ENCODE measurements around the gene NOS1. TPM values are rescaled to one million over a fixed set of nuclear protein-coding genes. Genes with fewer than 3 reads are reported as not detected.

The NOS1 gene
- total RNA-seq, 2 experiments from 2014 or later: not detected

- Mint-ChIP-seq H3K36me3 (ENCODE audit: low read depth) (no peaks in the 10 kb centered on the region), H3K27ac (no peak overlapping the region), H3K4me1 (ENCODE audit: low read depth) (no peaks in the 10 kb centered on the region), H3K4me3 (no peak overlapping the region), H3K27me3 (ENCODE audit: low read depth) (no peaks in the 10 kb centered on the region), H3K9me3 (ENCODE audit: insufficient read depth) (no peaks in the 10 kb centered on the region)
- POLR2A ChIA-PET: no interaction called here
- CTCF ChIA-PET: no interaction called here
- ATAC-seq (no peak), DNase-seq (no peak)
These were observed 39.9 kb downstream of the NOS1 start for GRCh38 chr12:117321572-117321971.

- ATAC-seq: no peak
- ChIA-PET POLR2A (no interaction called here), CTCF (no interaction called here)
- Mint-ChIP-seq H3K4me3 (no peak overlapping the region), H3K4me1 (ENCODE audit: low read depth) (no peaks in the 10 kb centered on the region), H3K27me3 (ENCODE audit: low read depth) (no peaks in the 10 kb centered on the region), H3K9me3 (ENCODE audit: insufficient read depth) (no peaks in the 10 kb centered on the region), H3K36me3 (ENCODE audit: low read depth) (no peaks in the 10 kb centered on the region), H3K27ac (no peak overlapping the region)
- no peak for DNase-seq
These were observed 42.8 kb downstream of the NOS1 start for GRCh38 chr12:117318591-117318990.

- H3K9me3 Mint-ChIP-seq (ENCODE audit: insufficient read depth): no peaks in the 10 kb centered on the region
- no peak overlapping the region for H3K4me3 Mint-ChIP-seq
- H3K27me3 Mint-ChIP-seq (ENCODE audit: low read depth): no peaks in the 10 kb centered on the region
- ChIA-PET POLR2A (no interaction called here), CTCF (no interaction called here)
- no peak overlapping the region for H3K27ac Mint-ChIP-seq
- H3K36me3 Mint-ChIP-seq (ENCODE audit: low read depth): no peaks in the 10 kb centered on the region
- DNase-seq: no peak
- ATAC-seq: no peak
- H3K4me1 Mint-ChIP-seq (ENCODE audit: low read depth): no peaks in the 10 kb centered on the region
These were observed 45.1 kb downstream of the NOS1 start for GRCh38 chr12:117316336-117316735.

GRCh38 chr12:117313926-117314325 is 47.5 kb downstream of the NOS1 start:
- Mint-ChIP-seq H3K9me3 (ENCODE audit: insufficient read depth) (no peaks in the 10 kb centered on the region), H3K4me1 (ENCODE audit: low read depth) (no peaks in the 10 kb centered on the region), H3K36me3 (ENCODE audit: low read depth) (no peaks in the 10 kb centered on the region), H3K4me3 (no peak overlapping the region), H3K27ac (no peak overlapping the region), H3K27me3 (ENCODE audit: low read depth) (no peaks in the 10 kb centered on the region)
- POLR2A ChIA-PET: no interaction called here
- ATAC-seq: no peak
- CTCF ChIA-PET: no interaction called here
- no peak for DNase-seq

GRCh38 chr12:117312770-117313169 is 48.7 kb downstream of the NOS1 start:
- no peak for ATAC-seq
- DNase-seq: no peak
- Mint-ChIP-seq H3K27me3 (ENCODE audit: low read depth) (no peaks in the 10 kb centered on the region), H3K4me3 (no peak overlapping the region), H3K36me3 (ENCODE audit: low read depth) (no peaks in the 10 kb centered on the region), H3K9me3 (ENCODE audit: insufficient read depth) (no peaks in the 10 kb centered on the region), H3K27ac (no peak overlapping the region), H3K4me1 (ENCODE audit: low read depth) (no peaks in the 10 kb centered on the region)
- ChIA-PET CTCF (no interaction called here), POLR2A (no interaction called here)

GRCh38 chr12:117309276-117309925 is 52.0 kb downstream of the NOS1 start:
- Mint-ChIP-seq H3K4me1 (ENCODE audit: low read depth) (no peaks in the 10 kb centered on the region), H3K4me3 (no peak overlapping the region), H3K27me3 (ENCODE audit: low read depth) (no peaks in the 10 kb centered on the region), H3K9me3 (ENCODE audit: insufficient read depth) (no peaks in the 10 kb centered on the region), H3K36me3 (ENCODE audit: low read depth) (no peaks in the 10 kb centered on the region), H3K27ac (no peak overlapping the region)
- CTCF ChIA-PET: interaction anchor here (1.0 kb wide), 1 partner anchor 279 kb away, joined by 3 read pairs; no protein-coding TSS in a partner anchor
- DNase-seq: no peak
- POLR2A ChIA-PET: no interaction called here
- no peak for ATAC-seq

GRCh38 chr12:117300174-117300573 is 61.3 kb downstream of the NOS1 start:
- CTCF ChIA-PET: no interaction called here
- no peaks in the 10 kb centered on the region for H3K27me3 Mint-ChIP-seq (ENCODE audit: low read depth)
- DNase-seq (no peak), ATAC-seq (no peak)
- H3K4me1 Mint-ChIP-seq (ENCODE audit: low read depth): no peaks in the 10 kb centered on the region
- no peak overlapping the region for H3K27ac Mint-ChIP-seq
- H3K4me3 Mint-ChIP-seq: no peak overlapping the region
- H3K36me3 Mint-ChIP-seq (ENCODE audit: low read depth): no peaks in the 10 kb centered on the region
- no peaks in the 10 kb centered on the region for H3K9me3 Mint-ChIP-seq (ENCODE audit: insufficient read depth)
- POLR2A ChIA-PET: no interaction called here

GRCh38 chr12:117298648-117299225 is 62.7 kb downstream of the NOS1 start:
- no peak for ATAC-seq
- Mint-ChIP-seq H3K4me1 (ENCODE audit: low read depth) (no peaks in the 10 kb centered on the region), H3K9me3 (ENCODE audit: insufficient read depth) (no peaks in the 10 kb centered on the region), H3K36me3 (ENCODE audit: low read depth) (no peaks in the 10 kb centered on the region), H3K27me3 (ENCODE audit: low read depth) (peaks cover under 1% of the 10 kb centered on the region), H3K4me3 (no peak overlapping the region), H3K27ac (no peak overlapping the region)
- ChIA-PET POLR2A (no interaction called here), CTCF (interaction anchor here (0.6 kb wide), 1 partner anchor 64 kb away, joined by 3 read pairs; no protein-coding TSS in a partner anchor)
- DNase-seq: no peak

- CTCF ChIA-PET: no interaction called here
These were observed 63.2 kb downstream of the NOS1 start for GRCh38 chr12:117298191-117298590.

GRCh38 chr12:117294189-117294603 is 67.2 kb downstream of the NOS1 start:
- Mint-ChIP-seq H3K27me3 (ENCODE audit: low read depth) (peaks cover 3% of the 10 kb centered on the region), H3K36me3 (ENCODE audit: low read depth) (no peaks in the 10 kb centered on the region), H3K9me3 (ENCODE audit: insufficient read depth) (no peaks in the 10 kb centered on the region), H3K4me3 (no peak overlapping the region), H3K4me1 (ENCODE audit: low read depth) (no peaks in the 10 kb centered on the region), H3K27ac (no peak overlapping the region)
- ChIA-PET POLR2A (no interaction called here), CTCF (no interaction called here)
- DNase-seq (no peak), ATAC-seq (no peak)

More at GRCh38 chr12:117298191-117298590, 63.2 kb downstream of the NOS1 start:
- no peak for DNase-seq
- peaks cover 3% of the 10 kb centered on the region for H3K27me3 Mint-ChIP-seq (ENCODE audit: low read depth)
- no peaks in the 10 kb centered on the region for H3K4me1 Mint-ChIP-seq (ENCODE audit: low read depth)
- POLR2A ChIA-PET: no interaction called here
- no peaks in the 10 kb centered on the region for H3K9me3 Mint-ChIP-seq (ENCODE audit: insufficient read depth)
- no peak overlapping the region for H3K4me3 Mint-ChIP-seq
- no peaks in the 10 kb centered on the region for H3K36me3 Mint-ChIP-seq (ENCODE audit: low read depth)
- no peak overlapping the region for H3K27ac Mint-ChIP-seq
- no peak for ATAC-seq

- DNase-seq (no peak), ATAC-seq (no peak)
- H3K27ac Mint-ChIP-seq: no peak overlapping the region
- ChIA-PET POLR2A (no interaction called here), CTCF (no interaction called here)
- no peaks in the 10 kb centered on the region for H3K4me1 Mint-ChIP-seq (ENCODE audit: low read depth)
- H3K9me3 Mint-ChIP-seq (ENCODE audit: insufficient read depth): no peaks in the 10 kb centered on the region
- no peak overlapping the region for H3K4me3 Mint-ChIP-seq
- H3K36me3 Mint-ChIP-seq (ENCODE audit: low read depth): no peaks in the 10 kb centered on the region
- H3K27me3 Mint-ChIP-seq (ENCODE audit: low read depth): peaks cover 3% of the 10 kb centered on the region
These were observed 67.9 kb downstream of the NOS1 start for GRCh38 chr12:117293510-117293909.

- no peaks in the 10 kb centered on the region for H3K36me3 Mint-ChIP-seq (ENCODE audit: low read depth)
- peaks cover 3% of the 10 kb centered on the region for H3K27me3 Mint-ChIP-seq (ENCODE audit: low read depth)
- no peaks in the 10 kb centered on the region for H3K9me3 Mint-ChIP-seq (ENCODE audit: insufficient read depth)
- H3K4me1 Mint-ChIP-seq (ENCODE audit: low read depth): no peaks in the 10 kb centered on the region
- no peak overlapping the region for H3K4me3 Mint-ChIP-seq
- POLR2A ChIA-PET: no interaction called here
- H3K27ac Mint-ChIP-seq: no peak overlapping the region
- no peak for DNase-seq
- CTCF ChIA-PET: no interaction called here
- no peak for ATAC-seq
These were observed 68.7 kb downstream of the NOS1 start for GRCh38 chr12:117292688-117293087.

- DNase-seq (no peak), ATAC-seq (no peak)
- H3K4me3 Mint-ChIP-seq: no peak overlapping the region
- no peak overlapping the region for H3K27ac Mint-ChIP-seq
- no peaks in the 10 kb centered on the region for H3K9me3 Mint-ChIP-seq (ENCODE audit: insufficient read depth)
- peaks cover 3% of the 10 kb centered on the region for H3K27me3 Mint-ChIP-seq (ENCODE audit: low read depth)
- ChIA-PET CTCF (no interaction called here), POLR2A (no interaction called here)
- no peaks in the 10 kb centered on the region for H3K4me1 Mint-ChIP-seq (ENCODE audit: low read depth)
- H3K36me3 Mint-ChIP-seq (ENCODE audit: low read depth): no peaks in the 10 kb centered on the region
These were observed 77.3 kb downstream of the NOS1 start for GRCh38 chr12:117284140-117284539.

Measured in activated CD8-positive, alpha-beta T cell treated with anti-CD3 and anti-CD28 coated beads, Interleukin-2, amount 10 ng/mL, durations not matched to agents 7 days and 5 days (primary cell).